Measurements from ENCODE around the gene NPLOC4.

Gene NPLOC4

GRCh38 chr17:81524865-81525159, 112.1 kb downstream of the NPLOC4 start:
- DNase-seq (ENCODE audit: extremely low read depth, insufficient read length), result no peak
- H3K4me3 ChIP-seq (replicated peaks; ENCODE audit: low read depth, low read length), result no peak overlapping the region
- no peaks in the 10 kb centered on the region for H3K27me3 ChIP-seq (replicated peaks; ENCODE audit: control insufficient read depth, insufficient read depth, low read length)
- no peaks in the 10 kb centered on the region for H3K36me3 ChIP-seq (ENCODE audit: control insufficient read depth, insufficient read depth, low read length)
- TF ChIP-seq CTCF (IDR thresholded peaks at IDR 0.05; ENCODE audit: insufficient read depth, low read length, poor library complexity, severe bottlenecking), result no peak

- Histone ChIP-seq H3K27me3 (replicated peaks; ENCODE audit: control insufficient read depth, insufficient read depth, low read length) (no peaks in the 10 kb centered on the region), H3K4me3 (replicated peaks; ENCODE audit: low read depth, low read length) (no peak overlapping the region), H3K36me3 (ENCODE audit: control insufficient read depth, insufficient read depth, low read length) (no peaks in the 10 kb centered on the region)
- TF ChIP-seq CTCF (IDR thresholded peaks at IDR 0.05; ENCODE audit: insufficient read depth, low read length, poor library complexity, severe bottlenecking), result no peak
- no peak for DNase-seq (ENCODE audit: extremely low read depth, insufficient read length)
Observed at GRCh38 chr17:81524039-81524864, 112.7 kb downstream of the NPLOC4 start.

GRCh38 chr17:81523402-81524038, 113.4 kb downstream of the NPLOC4 start:
- TF ChIP-seq CTCF (IDR thresholded peaks at IDR 0.05; ENCODE audit: insufficient read depth, low read length, poor library complexity, severe bottlenecking), result peak; percentile 36
- Histone ChIP-seq H3K4me3 (replicated peaks; ENCODE audit: low read depth, low read length) (no peak overlapping the region), H3K36me3 (ENCODE audit: control insufficient read depth, insufficient read depth, low read length) (no peaks in the 10 kb centered on the region), H3K27me3 (replicated peaks; ENCODE audit: control insufficient read depth, insufficient read depth, low read length) (no peaks in the 10 kb centered on the region)
- DNase-seq (ENCODE audit: extremely low read depth, insufficient read length), result no peak

- Histone ChIP-seq H3K4me3 (replicated peaks; ENCODE audit: low read depth, low read length) (no peak overlapping the region), H3K27me3 (replicated peaks; ENCODE audit: control insufficient read depth, insufficient read depth, low read length) (no peaks in the 10 kb centered on the region), H3K36me3 (ENCODE audit: control insufficient read depth, insufficient read depth, low read length) (no peaks in the 10 kb centered on the region)
- no peak for TF ChIP-seq CTCF (IDR thresholded peaks at IDR 0.05; ENCODE audit: insufficient read depth, low read length, poor library complexity, severe bottlenecking)
- DNase-seq (ENCODE audit: extremely low read depth, insufficient read length), result peak; percentile 12
Observed at GRCh38 chr17:81522491-81523401, 114.2 kb downstream of the NPLOC4 start.

- H3K27me3 ChIP-seq (replicated peaks; ENCODE audit: control insufficient read depth, insufficient read depth, low read length), result no peaks in the 10 kb centered on the region
- no peaks in the 10 kb centered on the region; the same call in 1 of the 2 replicates for H3K36me3 ChIP-seq (ENCODE audit: control insufficient read depth, insufficient read depth, low read length)
- DNase-seq (ENCODE audit: extremely low read depth, insufficient read length), result peak; percentile 30
- peak overlapping the region; percentile 67 for H3K4me3 ChIP-seq (replicated peaks; ENCODE audit: low read depth, low read length)
- no peak for TF ChIP-seq CTCF (IDR thresholded peaks at IDR 0.05; ENCODE audit: insufficient read depth, low read length, poor library complexity, severe bottlenecking)
Observed at GRCh38 chr17:81520021-81520901, 116.7 kb downstream of the NPLOC4 start.

All from GM06990 (cell line).